Osteoblast (primary cell): ENCODE measurements around the gene TTC31. TPM values are rescaled to one million over a fixed set of nuclear protein-coding genes. Genes with fewer than 3 reads are reported as not detected.
"Not testable (repeated sequence)": the region's sequence is repeated elsewhere in the genome, so short reads cannot be mapped to it uniquely, and the experiment has no call there.

ENCODE experiments used
- DNase-seq: peaks from one replicate; pipeline ENCODE4 v3.0.0; 2011; ENCODE audit warnings: low spot score, mixed read lengths; ENCODE audit not compliant: insufficient read length; ENCODE audit errors: missing footprints
- H2AFZ ChIP-seq: 2 replicates; pipeline ENCODE4 v1.6.0; 2011; ENCODE audit warnings: mild to moderate bottlenecking, low read length
- H3K27ac ChIP-seq: 2 replicates; pipeline ENCODE4 v1.5.1; 2011; ENCODE audit warnings: mild to moderate bottlenecking, low read depth, low read length, moderate library complexity
- H3K27me3 ChIP-seq: 2 replicates; pipeline ENCODE4 v1.6.0; 2012; ENCODE audit warnings: mild to moderate bottlenecking, control low read depth, inconsistent platforms, low read length, moderate library complexity; ENCODE audit not compliant: insufficient read depth
- H3K36me3 ChIP-seq: 2 replicates; pipeline ENCODE4 v1.5.1; 2011; ENCODE audit warnings: mild to moderate bottlenecking, low read length, control low read depth, moderate library complexity; ENCODE audit not compliant: insufficient read depth
- H3K4me1 ChIP-seq: 2 replicates; pipeline ENCODE4 v1.5.1; 2011; ENCODE audit warnings: mild to moderate bottlenecking, low read length, control low read depth, moderate library complexity; ENCODE audit not compliant: insufficient read depth
- H3K4me2 ChIP-seq: 2 replicates; pipeline ENCODE4 v1.6.0; 2011; ENCODE audit warnings: mild to moderate bottlenecking, low read length; ENCODE audit not compliant: insufficient read depth
- H3K4me3 ChIP-seq: fragments of 200-600 bp; sonication (generic); 3 replicates; pipeline ENCODE4 v1.5.1; 2012; ENCODE audit warnings: mild to moderate bottlenecking, low read length, inconsistent platforms; ENCODE audit not compliant: insufficient read depth
- H3K79me2 ChIP-seq: 2 replicates; pipeline ENCODE4 v1.6.0; 2012; ENCODE audit warnings: mild to moderate bottlenecking, low read length, control low read depth, inconsistent platforms; ENCODE audit not compliant: insufficient read depth
- H3K9me3 ChIP-seq: 2 replicates; pipeline ENCODE4 v1.5.1; 2011; ENCODE audit warnings: low read depth, low read length, control low read depth
- H4K20me1 ChIP-seq: 2 replicates; pipeline ENCODE4 v1.6.0; 2012; ENCODE audit warnings: mild to moderate bottlenecking, low read length, control low read depth; ENCODE audit not compliant: insufficient read depth
- total RNA-seq: library from RNA; depleted of rRNA; stranded (reverse); fragments of >200 nt; gene quantifications from 2 replicates; pipeline ENCODE4 v1.2.3, GENCODE V29; 2012
- TF ChIP-seq, protein P1 (sequence below): IDR thresholded peaks from 2 replicates; pipeline ENCODE4 v1.5.1; 2011; ENCODE audit warnings: mild to moderate bottlenecking, low read depth, low read length, moderate library complexity; ENCODE audit errors: extremely low read depth

Gene TTC31
- total RNA-seq, 1 donor: 17.0 TPM

DNA sequence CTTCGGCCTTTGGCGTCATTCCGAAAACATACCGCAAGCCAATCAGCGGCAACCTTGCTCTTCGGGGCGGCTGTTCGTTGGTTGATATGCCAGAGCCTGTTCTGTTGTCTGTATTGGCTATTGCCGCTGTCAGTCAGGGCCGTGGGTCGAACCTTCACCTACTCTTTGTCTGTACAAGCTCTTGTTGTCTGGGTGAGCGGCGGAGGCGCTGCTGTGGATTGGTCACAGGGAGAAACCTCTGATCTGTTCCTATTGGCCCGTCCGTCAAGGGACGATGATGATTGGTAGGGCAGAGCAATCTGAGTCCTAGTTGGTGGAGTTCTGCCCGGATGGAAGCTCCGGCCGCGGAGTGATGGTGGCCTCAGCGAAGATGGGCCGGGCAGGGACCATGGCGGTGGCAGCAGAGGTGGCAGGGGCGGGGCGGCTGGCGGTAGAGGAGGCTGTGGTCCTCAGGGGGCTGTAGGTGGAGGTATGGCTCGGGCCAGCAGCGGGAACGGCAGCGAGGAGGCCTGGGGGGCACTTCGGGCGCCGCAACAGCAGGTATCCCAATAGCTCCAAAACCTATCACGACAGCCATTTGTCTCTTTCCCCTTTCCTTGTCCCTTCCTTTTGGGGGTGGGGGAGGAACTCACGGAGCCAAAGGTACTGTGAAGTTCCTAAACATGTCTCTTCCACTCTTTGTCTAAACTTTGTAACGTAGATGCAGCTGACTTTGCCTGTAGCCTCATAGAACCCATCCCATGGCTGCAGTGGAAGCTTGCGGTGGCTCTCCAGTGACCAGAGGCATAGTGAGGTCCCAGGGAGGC, 24.5 kb upstream of the TTC31 start, which contains the start of gene WBP1:
Gene WBP1, plus strand, starts transcription at position 307 of the 806 bp plus-strand sequence. Its CDS starts 165 bp downstream, at position 472.
- Histone ChIP-seq H3K27me3 (peaks cover 1% of the 10 kb centered on the region), H3K27ac (peak within 1 kb of the TSS; percentile 78), H3K4me3 (peak within 1 kb of the TSS; percentile 96), H3K4me1 (peaks cover 27% of the 10 kb centered on the region), H3K4me2 (peak within 1 kb of the TSS; percentile 99), H3K79me2 (peaks cover 35% of the 10 kb centered on the region), H2AFZ (peak within 1 kb of the TSS; percentile 88), H3K36me3 (peaks cover 27% of the 10 kb centered on the region), H4K20me1 (no peaks in the 10 kb centered on the region), H3K9me3 (no peaks in the 10 kb centered on the region)
- TF ChIP-seq, protein P1, sequence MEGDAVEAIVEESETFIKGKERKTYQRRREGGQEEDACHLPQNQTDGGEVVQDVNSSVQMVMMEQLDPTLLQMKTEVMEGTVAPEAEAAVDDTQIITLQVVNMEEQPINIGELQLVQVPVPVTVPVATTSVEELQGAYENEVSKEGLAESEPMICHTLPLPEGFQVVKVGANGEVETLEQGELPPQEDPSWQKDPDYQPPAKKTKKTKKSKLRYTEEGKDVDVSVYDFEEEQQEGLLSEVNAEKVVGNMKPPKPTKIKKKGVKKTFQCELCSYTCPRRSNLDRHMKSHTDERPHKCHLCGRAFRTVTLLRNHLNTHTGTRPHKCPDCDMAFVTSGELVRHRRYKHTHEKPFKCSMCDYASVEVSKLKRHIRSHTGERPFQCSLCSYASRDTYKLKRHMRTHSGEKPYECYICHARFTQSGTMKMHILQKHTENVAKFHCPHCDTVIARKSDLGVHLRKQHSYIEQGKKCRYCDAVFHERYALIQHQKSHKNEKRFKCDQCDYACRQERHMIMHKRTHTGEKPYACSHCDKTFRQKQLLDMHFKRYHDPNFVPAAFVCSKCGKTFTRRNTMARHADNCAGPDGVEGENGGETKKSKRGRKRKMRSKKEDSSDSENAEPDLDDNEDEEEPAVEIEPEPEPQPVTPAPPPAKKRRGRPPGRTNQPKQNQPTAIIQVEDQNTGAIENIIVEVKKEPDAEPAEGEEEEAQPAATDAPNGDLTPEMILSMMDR: no peak
- DNase-seq: peak; percentile 99

DNA sequence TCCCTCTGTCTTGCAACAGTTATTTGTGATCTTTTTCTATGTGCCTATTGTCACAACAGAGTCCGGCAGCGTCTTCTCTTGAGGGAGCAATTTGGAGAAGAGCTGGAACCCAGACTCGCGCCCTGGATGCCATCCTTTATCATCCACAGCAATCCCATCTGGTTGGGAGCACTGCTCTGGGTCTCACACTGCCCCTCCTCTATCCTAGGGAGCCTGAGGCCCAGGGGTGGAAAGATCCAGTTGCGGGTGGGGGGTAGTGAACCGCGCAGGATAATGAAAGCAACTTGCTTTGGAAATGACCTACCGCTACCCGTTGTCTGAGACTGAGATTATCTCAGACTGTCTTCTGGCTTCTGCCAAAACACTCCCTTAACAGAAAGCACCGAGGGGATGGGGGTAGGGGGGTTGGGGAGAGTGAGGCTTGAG, 23.9 kb upstream of the TTC31 start:
- Histone ChIP-seq H3K4me2 (peak overlapping the region; percentile 99), H3K9me3 (no peaks in the 10 kb centered on the region), H3K4me3 (peak overlapping the region; percentile 96), H2AFZ (peak overlapping the region; percentile 63), H3K4me1 (peaks cover 29% of the 10 kb centered on the region), H4K20me1 (no peaks in the 10 kb centered on the region), H3K27me3 (no peaks in the 10 kb centered on the region), H3K36me3 (peaks cover 27% of the 10 kb centered on the region), H3K79me2 (peaks cover 37% of the 10 kb centered on the region), H3K27ac (peak overlapping the region; percentile 68)
- TF ChIP-seq, protein P1: no peak
- peak; percentile 91 for DNase-seq

DNA sequence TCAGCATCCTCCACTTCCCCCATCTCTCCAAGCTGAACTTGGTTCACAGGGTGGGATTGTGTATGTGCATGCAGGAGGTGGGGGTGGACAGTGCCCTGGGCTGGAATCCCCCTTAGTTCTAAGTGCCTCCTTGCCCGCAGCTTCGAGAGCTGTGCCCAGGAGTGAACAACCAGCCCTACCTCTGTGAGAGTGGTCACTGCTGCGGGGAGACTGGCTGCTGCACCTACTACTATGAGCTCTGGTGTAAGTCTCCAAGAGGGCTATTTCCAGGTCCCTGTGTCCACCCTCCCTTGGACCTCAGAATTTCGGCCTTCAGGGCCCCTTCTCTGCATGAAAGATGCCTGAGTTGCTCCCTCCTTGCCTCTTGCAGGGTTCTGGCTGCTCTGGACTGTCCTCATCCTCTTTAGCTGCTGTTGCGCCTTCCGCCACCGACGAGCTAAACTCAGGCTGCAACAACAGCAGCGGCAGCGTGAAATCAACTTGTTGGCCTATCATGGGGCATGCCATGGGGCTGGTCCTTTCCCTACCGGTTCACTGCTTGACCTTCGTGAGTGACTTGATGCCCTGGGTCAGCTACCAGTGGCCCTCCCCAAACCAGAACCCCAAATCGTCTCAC, 23.3 kb upstream of the TTC31 start:
- H3K9me3 ChIP-seq, H2AFZ ChIP-seq, H3K27me3 ChIP-seq, H3K27ac ChIP-seq, H4K20me1 ChIP-seq: not testable (repeated sequence)
- H3K4me3 ChIP-seq: peak overlapping the region; percentile 96
- H3K4me2 ChIP-seq: peak overlapping the region; percentile 99
- H3K79me2 ChIP-seq: peaks cover 43% of the 10 kb centered on the region
- peaks cover 35% of the 10 kb centered on the region for H3K4me1 ChIP-seq
- peaks cover 27% of the 10 kb centered on the region for H3K36me3 ChIP-seq
- peak; percentile 67 for DNase-seq

DNA sequence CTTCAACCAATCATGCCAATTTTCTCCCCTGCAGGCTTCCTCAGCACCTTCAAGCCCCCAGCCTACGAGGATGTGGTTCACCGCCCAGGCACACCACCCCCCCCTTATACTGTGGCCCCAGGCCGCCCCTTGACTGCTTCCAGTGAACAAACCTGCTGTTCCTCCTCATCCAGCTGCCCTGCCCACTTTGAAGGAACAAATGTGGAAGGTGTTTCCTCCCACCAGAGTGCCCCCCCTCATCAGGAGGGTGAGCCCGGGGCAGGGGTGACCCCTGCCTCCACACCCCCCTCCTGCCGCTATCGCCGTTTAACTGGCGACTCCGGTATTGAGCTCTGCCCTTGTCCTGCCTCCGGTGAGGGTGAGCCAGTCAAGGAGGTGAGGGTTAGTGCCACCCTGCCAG, 22.7 kb upstream of the TTC31 start:
- H3K4me2 ChIP-seq, H3K9me3 ChIP-seq, H3K27ac ChIP-seq, H2AFZ ChIP-seq, H3K27me3 ChIP-seq, H3K4me3 ChIP-seq, H4K20me1 ChIP-seq, DNase-seq: not testable (repeated sequence)
- Histone ChIP-seq H3K36me3 (peaks cover 27% of the 10 kb centered on the region), H3K4me1 (peaks cover 35% of the 10 kb centered on the region), H3K79me2 (peaks cover 49% of the 10 kb centered on the region)
